ENCODE data around the gene CTTN.

DNA sequence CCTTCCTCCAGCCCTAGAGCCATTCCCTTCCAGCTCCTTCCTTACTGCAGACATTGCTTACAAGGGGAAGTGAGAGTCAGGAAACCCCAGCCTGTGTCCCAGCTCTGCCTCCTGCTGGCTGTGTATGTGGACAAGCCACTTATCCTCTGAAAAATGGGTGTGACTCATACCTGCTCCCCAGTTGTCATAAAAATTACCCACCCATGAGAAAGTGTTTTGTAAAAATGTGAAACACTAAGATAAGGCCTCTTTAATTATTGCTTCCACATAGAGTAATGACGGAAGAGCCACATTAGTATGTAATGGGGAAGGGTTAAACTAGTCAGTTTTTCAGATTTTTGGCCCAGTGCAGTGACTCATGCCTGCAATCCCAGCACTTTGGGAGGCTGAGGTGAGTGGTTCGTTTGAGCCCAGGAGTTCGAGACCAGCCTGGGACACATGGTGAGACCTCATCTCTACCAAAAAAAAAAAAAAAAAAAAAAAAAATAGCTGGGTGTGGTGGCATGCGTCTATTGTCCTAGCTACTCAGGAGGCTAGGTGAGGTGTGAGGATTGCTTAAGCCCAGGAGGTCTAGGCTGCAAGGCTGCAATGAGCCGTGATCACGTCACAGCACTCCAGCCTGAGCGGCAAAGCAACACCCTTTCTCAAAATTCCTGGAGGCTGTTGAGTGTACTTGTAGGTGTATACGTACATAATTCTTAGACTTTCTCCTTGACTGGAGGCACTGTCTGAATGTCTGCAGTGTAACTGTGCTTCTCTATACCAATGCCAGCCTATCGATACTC lies 84.9 kb downstream of the CTTN start:
- TF ChIP-seq ATF7 (IDR thresholded peaks at IDR 0.05), result 0 out of 2 replicates have a peak, but pooled peaks have one; percentile 52
- peak; percentile 80 for TF ChIP-seq TCF3 (CRISPR knock-in tag; IDR thresholded peaks at IDR 0.05)
- TF ChIP-seq CTCF (IDR thresholded peaks at IDR 0.05 in 2 of 3, conservative IDR thresholded peaks at IDR 0.05 in 1 of 3; ENCODE audit: insufficient read depth in 2 of 3, low read depth in 1 of 3, low read length in 3 of 3), result peak; percentile 55 to 71 (median 67)
- TF ChIP-seq MED1 (CRISPR knock-in tag; IDR thresholded peaks at IDR 0.05; ENCODE audit: borderline replicate concordance), result no peak
- no peak for TF ChIP-seq SIN3A (IDR thresholded peaks at IDR 0.05; ENCODE audit: borderline replicate concordance in 2 of 2, control insufficient read depth in 1 of 2, low read depth in 2 of 2, low read length in 2 of 2)
- TF ChIP-seq ZNF407 (IDR thresholded peaks at IDR 0.05; ENCODE audit: low read depth), result no peak
- TF ChIP-seq ATF2 (CRISPR knock-in tag; IDR thresholded peaks at IDR 0.05), result no peak
- TF ChIP-seq THAP7 (CRISPR knock-in tag; IDR thresholded peaks at IDR 0.05), result no peak
- TF ChIP-seq, protein P1, sequence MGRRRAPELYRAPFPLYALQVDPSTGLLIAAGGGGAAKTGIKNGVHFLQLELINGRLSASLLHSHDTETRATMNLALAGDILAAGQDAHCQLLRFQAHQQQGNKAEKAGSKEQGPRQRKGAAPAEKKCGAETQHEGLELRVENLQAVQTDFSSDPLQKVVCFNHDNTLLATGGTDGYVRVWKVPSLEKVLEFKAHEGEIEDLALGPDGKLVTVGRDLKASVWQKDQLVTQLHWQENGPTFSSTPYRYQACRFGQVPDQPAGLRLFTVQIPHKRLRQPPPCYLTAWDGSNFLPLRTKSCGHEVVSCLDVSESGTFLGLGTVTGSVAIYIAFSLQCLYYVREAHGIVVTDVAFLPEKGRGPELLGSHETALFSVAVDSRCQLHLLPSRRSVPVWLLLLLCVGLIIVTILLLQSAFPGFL (CRISPR knock-in tag; IDR thresholded peaks at IDR 0.05), result no peak
- no peak for TF ChIP-seq FOXK1 (CRISPR knock-in tag; IDR thresholded peaks at IDR 0.05; ENCODE audit: borderline replicate concordance)
- no peak for TF ChIP-seq SETDB1 (IDR thresholded peaks at IDR 0.05; ENCODE audit: low read length)
- TF ChIP-seq PTRF (tag; IDR thresholded peaks at IDR 0.05), result no peak

All from K562 (cell line).